A673 (cell line): ENCODE measurements around the gene OR10G7. TPM values are rescaled to one million over a fixed set of nuclear protein-coding genes. Genes with fewer than 3 reads are reported as not detected.

Experiments
- BruUV-seq: library from RNA; stranded (reverse); fragments of 400-500 nt; replicated peaks from 2 replicates; lab custom pipeline; 2021; lab: Mats Ljungman, UMichigan
- CTCF ChIA-PET: fragments of 300-600 bp; sonication (Branson Sonifier 250); formaldehyde crosslinking; loops from one replicate; lab custom pipeline; 2022; ENCODE audit warnings: antibody characterized with exemption; lab: Charles Lee
- POLR2A ChIA-PET: fragments of 300-600 bp; sonication (Branson Sonifier 250); formaldehyde crosslinking; loops from one replicate; lab custom pipeline; 2022; ENCODE audit warnings: antibody characterized with exemption; ENCODE audit not compliant: low non-redundant PET; lab: Charles Lee
- DNase-seq: peaks from one replicate; pipeline ENCODE4 v3.0.0-alpha.2; 2015; ENCODE audit warnings: low spot score
- H3K27ac ChIP-seq: fragments of 200-600 bp; sonication (generic); 2 replicates; pipeline ENCODE4 v1.5.1; 2016; ENCODE audit warnings: mixed run types, low read depth, mild to moderate bottlenecking, mixed read lengths, antibody characterized with exemption, low read length; ENCODE audit not compliant: poor library complexity, severe bottlenecking
- H3K27me3 ChIP-seq: fragments of 200-600 bp; sonication (generic); replicated peaks from 2 replicates; pipeline ENCODE4 v1.6.1; 2017; ENCODE audit warnings: mixed run types, low read depth, mild to moderate bottlenecking, mixed read lengths, antibody characterized with exemption, low read length; ENCODE audit not compliant: insufficient read depth, poor library complexity
- H3K36me3 ChIP-seq: fragments of 200-600 bp; sonication (generic); 2 replicates; pipeline ENCODE4 v1.6.1; 2016; ENCODE audit warnings: mixed run types, mild to moderate bottlenecking, mixed read lengths, antibody characterized with exemption, low read length; ENCODE audit not compliant: insufficient read depth, poor library complexity, severe bottlenecking
- H3K4me1 ChIP-seq: fragments of 200-600 bp; sonication (generic); 2 replicates; pipeline ENCODE4 v1.6.1; 2017; ENCODE audit warnings: mixed run types, mild to moderate bottlenecking, mixed read lengths, antibody characterized with exemption, low read length; ENCODE audit not compliant: insufficient read depth, poor library complexity, severe bottlenecking
- H3K4me3 ChIP-seq: fragments of 200-600 bp; sonication (generic); 2 replicates; pipeline ENCODE4 v1.5.1; 2016; ENCODE audit warnings: low read depth, mixed run types, mild to moderate bottlenecking, mixed read lengths, low read length; ENCODE audit not compliant: poor library complexity, severe bottlenecking
- H3K9me3 ChIP-seq: fragments of 200-600 bp; sonication (generic); 2 replicates; pipeline ENCODE4 v1.6.1; 2016; ENCODE audit warnings: mixed run types, low read depth, mild to moderate bottlenecking, mixed read lengths, antibody characterized with exemption, low read length; ENCODE audit not compliant: poor library complexity, severe bottlenecking
- EZH2 ChIP-seq: fragments of 200-600 bp; sonication (generic); IDR thresholded peaks from 2 replicates; pipeline ENCODE4 v1.6.1; 2017; ENCODE audit warnings: borderline replicate concordance, low read depth, mild to moderate bottlenecking, mixed read lengths, antibody characterized with exemption, low read length; ENCODE audit not compliant: poor library complexity, severe bottlenecking
- intact Hi-C: fragments of 100-400 bp; cut with micrococcal nuclease; formaldehyde crosslinking; loops from one replicate; pipeline ENCODE4 v1.10.0; 2022; ENCODE audit not compliant: unreplicated experiment
- total RNA-seq: library from RNA; stranded (reverse); gene quantifications from 2 replicates; pipeline ENCODE4 v1.2.3, GENCODE V29; 2021
- TF ChIP-seq, protein P1 (sequence below): fragments of 300-800, 200-600 bp; sonication (generic); conservative IDR thresholded peaks from 2 replicates; pipeline ENCODE4 v1.5.1; 2017; ENCODE audit warnings: low read depth, mild to moderate bottlenecking, antibody characterized with exemption, low read length, moderate library complexity, mixed read lengths

OR10G7 gene
- total RNA-seq, 1 experiment from 2014 or later, result not detected

DNA sequence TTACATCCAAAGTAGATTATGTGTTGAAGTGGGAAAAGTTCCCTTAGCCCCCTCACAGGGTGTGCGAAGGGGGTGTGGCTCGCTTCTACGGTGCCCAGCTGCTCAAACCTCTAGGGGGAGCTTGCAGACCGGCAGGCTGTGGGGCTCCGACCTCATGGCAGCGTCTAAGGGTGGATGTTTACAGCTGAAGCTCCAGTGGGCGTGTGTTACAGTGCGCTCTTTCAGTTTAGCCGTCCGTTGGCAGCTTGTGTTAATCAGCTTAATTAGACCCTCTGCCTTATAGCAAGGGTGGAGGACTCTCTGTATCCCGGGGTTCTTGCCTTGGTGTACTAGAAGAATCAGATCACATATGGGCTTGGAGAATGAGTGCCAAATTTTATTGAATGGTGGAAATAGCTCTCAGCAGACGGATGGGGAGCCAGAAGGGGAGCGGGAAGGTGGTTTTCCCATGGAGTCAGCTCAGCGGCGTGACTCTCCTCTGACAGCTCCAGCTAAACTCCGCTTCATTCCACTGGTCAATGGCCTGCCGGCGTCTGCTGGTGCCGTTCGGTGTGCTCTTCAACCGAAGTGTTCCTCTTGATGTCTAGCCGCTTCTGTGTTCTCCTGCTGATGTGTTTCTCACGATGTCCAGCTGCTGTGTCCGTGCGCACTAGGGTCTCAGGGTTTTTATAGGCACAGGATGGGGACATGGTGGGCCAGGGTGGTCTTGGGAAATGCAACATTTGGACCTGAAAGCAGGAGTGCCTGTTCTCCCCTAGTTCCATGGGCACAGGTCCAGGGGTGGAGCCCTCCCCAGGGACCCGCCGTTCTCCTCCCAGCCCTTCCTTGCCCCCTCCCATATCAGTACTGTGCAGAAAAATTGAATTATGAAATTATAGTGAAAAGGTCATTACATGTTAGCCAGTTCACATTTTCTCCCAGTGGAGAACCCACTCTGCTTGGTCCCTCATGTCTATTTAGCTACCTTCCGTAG is 28.6 kb upstream of the OR10G7 start:
- peak overlapping the region; percentile 35 for H3K4me3 ChIP-seq
- H3K27ac ChIP-seq, result no peak overlapping the region
- intact Hi-C loops, result loop anchor here (2.0 to 5.0 kb wide), 3 partner anchors 263 to 517 kb away; no protein-coding TSS in a partner anchor
- peaks cover 18% of the 10 kb centered on the region for H3K4me1 ChIP-seq
- peak; percentile 87 for DNase-seq
- CTCF ChIA-PET, result interaction anchor here (0.6 to 1.7 kb wide), 3 partner anchors 125 to 1345 kb away, joined by 3 to 14 read pairs (median 3); no protein-coding TSS in a partner anchor
- no peaks in the 10 kb centered on the region for H3K27me3 ChIP-seq
- no TSS peak for BruUV-seq
- no peaks in the 10 kb centered on the region for H3K9me3 ChIP-seq
- no peaks in the 10 kb centered on the region for H3K36me3 ChIP-seq
- POLR2A ChIA-PET, result interaction anchor here (0.5 to 0.7 kb wide), 2 partner anchors 12 to 139 kb away, joined by 3 read pairs; no protein-coding TSS in a partner anchor
- no peak for TF ChIP-seq EZH2
- TF ChIP-seq, protein P1, sequence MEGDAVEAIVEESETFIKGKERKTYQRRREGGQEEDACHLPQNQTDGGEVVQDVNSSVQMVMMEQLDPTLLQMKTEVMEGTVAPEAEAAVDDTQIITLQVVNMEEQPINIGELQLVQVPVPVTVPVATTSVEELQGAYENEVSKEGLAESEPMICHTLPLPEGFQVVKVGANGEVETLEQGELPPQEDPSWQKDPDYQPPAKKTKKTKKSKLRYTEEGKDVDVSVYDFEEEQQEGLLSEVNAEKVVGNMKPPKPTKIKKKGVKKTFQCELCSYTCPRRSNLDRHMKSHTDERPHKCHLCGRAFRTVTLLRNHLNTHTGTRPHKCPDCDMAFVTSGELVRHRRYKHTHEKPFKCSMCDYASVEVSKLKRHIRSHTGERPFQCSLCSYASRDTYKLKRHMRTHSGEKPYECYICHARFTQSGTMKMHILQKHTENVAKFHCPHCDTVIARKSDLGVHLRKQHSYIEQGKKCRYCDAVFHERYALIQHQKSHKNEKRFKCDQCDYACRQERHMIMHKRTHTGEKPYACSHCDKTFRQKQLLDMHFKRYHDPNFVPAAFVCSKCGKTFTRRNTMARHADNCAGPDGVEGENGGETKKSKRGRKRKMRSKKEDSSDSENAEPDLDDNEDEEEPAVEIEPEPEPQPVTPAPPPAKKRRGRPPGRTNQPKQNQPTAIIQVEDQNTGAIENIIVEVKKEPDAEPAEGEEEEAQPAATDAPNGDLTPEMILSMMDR, result peak; percentile 91

DNA sequence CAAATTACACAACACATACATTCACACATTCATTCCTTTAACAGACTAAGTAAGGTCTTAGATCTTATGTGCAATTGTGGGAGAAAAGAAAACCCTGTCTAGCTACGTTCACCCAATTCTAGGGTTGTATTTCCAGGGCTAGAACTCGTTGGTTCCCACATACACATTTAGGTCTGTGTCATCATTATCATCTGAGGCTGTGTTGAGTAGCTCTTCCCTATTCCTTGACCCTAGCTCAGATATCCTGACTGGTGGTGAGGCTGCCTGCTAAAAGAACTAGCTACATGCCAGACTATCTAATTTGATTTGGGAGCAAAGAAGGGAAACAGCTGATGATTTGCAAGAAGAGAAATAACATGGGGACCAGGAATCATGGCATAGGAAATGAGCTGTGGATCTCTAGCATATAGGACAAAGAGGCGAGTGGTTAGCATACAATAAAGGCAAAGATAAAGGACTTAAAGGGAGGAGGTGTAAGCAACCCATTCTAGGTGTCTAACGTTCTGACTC is 27.5 kb upstream of the OR10G7 start:
- intact Hi-C loops, result no loop called here
- H3K36me3 ChIP-seq, result no peaks in the 10 kb centered on the region
- ChIA-PET POLR2A (interaction anchor here (0.7 kb wide), 1 partner anchor 13 kb away, joined by 3 read pairs; no protein-coding TSS in a partner anchor), CTCF (no interaction called here)
- BruUV-seq, result no TSS peak
- H3K9me3 ChIP-seq, result no peaks in the 10 kb centered on the region
- no peaks in the 10 kb centered on the region for H3K27me3 ChIP-seq
- no peak for DNase-seq
- H3K4me3 ChIP-seq, result no peak overlapping the region
- peaks cover 18% of the 10 kb centered on the region for H3K4me1 ChIP-seq
- no peak for TF ChIP-seq EZH2
- TF ChIP-seq, protein P1, result no peak
- H3K27ac ChIP-seq, result no peak overlapping the region

DNA sequence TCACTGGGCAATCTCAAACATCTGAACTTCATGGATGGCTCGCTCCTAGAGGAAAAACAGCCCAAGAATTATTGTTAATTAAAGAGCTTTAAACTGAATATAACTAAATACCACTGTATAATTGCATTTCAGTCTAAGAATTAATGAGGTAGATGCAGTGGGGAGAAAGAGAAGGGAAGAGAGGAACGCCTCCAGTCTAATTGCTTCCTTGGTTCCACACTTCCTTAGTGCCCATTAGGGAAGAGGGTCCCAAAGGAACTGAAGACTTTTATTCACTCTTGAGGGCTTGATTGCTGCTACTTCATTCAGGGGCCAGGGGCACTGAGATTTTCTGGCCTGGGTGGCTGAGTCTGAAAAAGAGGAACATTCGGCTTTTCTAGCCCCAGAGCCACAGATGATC is 11.8 kb upstream of the OR10G7 start:
- POLR2A ChIA-PET, result no interaction called here
- intact Hi-C loops, result no loop called here
- BruUV-seq, result no TSS peak
- Histone ChIP-seq H3K36me3 (no peaks in the 10 kb centered on the region), H3K9me3 (no peaks in the 10 kb centered on the region), H3K27ac (no peak overlapping the region), H3K4me3 (no peak overlapping the region), H3K27me3 (no peaks in the 10 kb centered on the region), H3K4me1 (no peaks in the 10 kb centered on the region)
- no peak for TF ChIP-seq EZH2
- TF ChIP-seq, protein P1, result no peak
- CTCF ChIA-PET, result no interaction called here
- DNase-seq, result no peak
